Uterus (tissue), 4 donors: Measurements from ENCODE around the gene LAMC3. TPM values are rescaled to one million over a fixed set of nuclear protein-coding genes. Genes with fewer than 3 reads are reported as not detected.

Experiments used
- DNase-seq, 2 donors: peaks; one replicate each; pipeline ENCODE4 v3.0.0-alpha.2; 2019 to 2020
- H3K27ac ChIP-seq, 2 donors: fragments of 200-600 bp; sonication (generic); 1 replicate in 1 of 2; 2 replicates in 1 of 2; pipeline ENCODE4 v1.5.1; 2016 to 2018
- H3K27me3 ChIP-seq, 2 donors: fragments of 200-600 bp; sonication (generic); one replicate each; pipeline ENCODE4 v1.5.1; 2018 to 2019; ENCODE audit warnings: control low read depth in 1 of 2
- H3K36me3 ChIP-seq, 2 donors: fragments of 200-600 bp; sonication (generic); one replicate each; pipeline ENCODE4 v1.5.1; 2019; ENCODE audit warnings: control low read depth in 1 of 2
- H3K4me1 ChIP-seq, 2 donors: fragments of 200-600 bp; sonication (generic); one replicate each; pipeline ENCODE4 v1.5.1; 2018 to 2019; ENCODE audit warnings: control low read depth in 1 of 2
- H3K4me3 ChIP-seq, 2 donors: fragments of 200-600 bp; sonication (generic); 1 replicate in 1 of 2; 2 replicates in 1 of 2; pipeline ENCODE4 v1.5.1; 2018 to 2019; ENCODE audit warnings: mild to moderate bottlenecking in 1 of 2
- H3K9me3 ChIP-seq, 2 donors: fragments of 200-600 bp; sonication (generic); one replicate each; pipeline ENCODE4 v1.5.1; 2019; ENCODE audit warnings: control low read depth in 1 of 2
- POLR2A ChIP-seq, 2 donors: fragments of 450-650 bp; IDR thresholded peaks; one replicate each; pipeline ENCODE4 v1.6.1; 2016; ENCODE audit warnings: antibody characterized with exemption in 2 of 2, mild to moderate bottlenecking in 1 of 2, moderate library complexity in 1 of 2
- intact Hi-C: fragments of 100-400 bp; cut with DNase I; formaldehyde crosslinking; loops from one replicate; pipeline ENCODE4 v1.15.1; 2023; ENCODE audit warnings: low total_unique reads
- total RNA-seq, 4 donors: library from RNA; depleted of rRNA in 3 of 4; stranded (reverse); fragments of >200 nt in 3 of 4; gene quantifications; one replicate each; pipeline versions ENCODE4 v1.1.0 to v1.2.4, GENCODE V29; 2014 to 2023
- TF ChIP-seq, protein P1 (sequence below), 4 experiments: fragments of 200-600 bp in 2 of 4; fragments of 450-650 bp in 2 of 4; sonication (generic) in 2 of 4; IDR thresholded peaks; one replicate each; pipeline ENCODE4 v1.5.1; 2016 to 2019; ENCODE audit warnings: antibody characterized with exemption in 4 of 4, mild to moderate bottlenecking in 2 of 4, moderate library complexity in 1 of 4
- donor health status: DM: yes; HTN: yes; CAD: no.

Gene LAMC3
- total RNA-seq, 4 donors from 2014 or later: 2.6 to 58.5 (median 3.6) TPM

DNA sequence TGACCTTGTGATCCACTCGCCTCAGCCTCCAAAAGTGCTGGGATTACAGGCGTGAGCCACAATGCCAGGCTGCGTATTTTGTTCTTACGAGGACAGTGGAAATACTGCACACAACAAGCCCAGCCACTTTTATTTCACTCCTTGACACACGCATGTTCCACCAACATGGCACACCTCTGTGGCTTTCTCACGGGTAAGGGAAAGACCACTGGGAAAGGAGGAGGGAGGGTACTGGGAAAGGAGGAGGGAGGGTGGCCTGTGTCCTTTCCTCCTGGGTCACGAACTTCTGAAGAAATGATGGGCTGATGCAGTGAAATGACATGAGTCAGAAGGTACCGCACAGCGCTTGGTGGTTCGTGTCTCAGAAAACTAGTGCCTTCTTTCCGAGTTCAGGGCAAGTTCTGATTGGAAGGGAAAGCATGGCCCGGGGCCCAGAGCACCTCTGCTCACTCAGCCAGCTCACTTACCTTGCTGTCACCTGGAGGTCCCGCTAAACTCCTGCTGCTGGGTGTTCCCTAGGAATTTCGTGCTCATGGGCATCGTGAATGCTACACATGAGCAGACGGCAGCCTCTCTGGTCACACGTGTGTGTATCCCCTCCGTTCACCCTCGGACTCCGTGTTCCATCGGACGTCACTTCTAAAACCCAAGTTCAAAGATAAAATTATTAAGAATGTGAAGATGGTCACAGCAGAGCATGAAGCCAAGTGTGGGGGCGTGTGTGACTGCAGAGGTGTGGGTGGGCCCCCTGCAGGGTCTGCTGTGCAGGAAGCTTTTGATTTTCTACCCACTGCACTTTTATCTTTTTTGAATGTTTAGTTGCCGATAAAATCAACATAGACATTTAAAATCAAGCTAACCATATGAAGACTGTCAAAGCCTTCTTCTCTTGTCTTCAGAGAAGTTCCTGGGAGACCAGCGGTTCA, 42.9 kb downstream of the LAMC3 start:
- H3K27ac ChIP-seq: no peak overlapping the region

DNA sequence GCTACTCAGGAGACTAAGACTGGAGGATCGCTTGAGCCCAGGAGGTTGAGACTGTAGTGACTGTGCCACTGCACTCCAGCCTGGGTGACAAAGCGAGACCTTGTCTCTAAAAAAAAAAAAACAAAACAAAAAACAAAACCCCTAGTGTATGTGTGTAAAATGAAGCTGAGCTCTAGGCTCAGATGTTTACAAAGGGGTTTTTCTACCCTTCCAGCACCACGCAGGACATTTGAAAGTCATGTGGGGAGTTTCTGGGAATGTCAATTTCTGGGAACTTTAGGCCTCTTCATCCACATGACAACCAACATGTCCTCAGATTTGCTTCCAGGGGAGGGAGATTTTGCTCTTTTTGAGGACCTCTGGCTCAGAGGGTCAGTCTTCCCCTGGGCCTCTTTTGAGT, 44.9 kb downstream of the LAMC3 start:
- DNase-seq: no peak
- no peaks in the 10 kb centered on the region for H3K9me3 ChIP-seq
- no peaks in the 10 kb centered on the region for H3K27me3 ChIP-seq
- H3K4me3 ChIP-seq: no peak overlapping the region
- intact Hi-C loops: no loop called here
- no peaks in the 10 kb centered on the region for H3K36me3 ChIP-seq
- H3K27ac ChIP-seq: no peak overlapping the region
- no peak for TF ChIP-seq POLR2A (IDR thresholded peaks at IDR 0.05)
- TF ChIP-seq, protein P1, sequence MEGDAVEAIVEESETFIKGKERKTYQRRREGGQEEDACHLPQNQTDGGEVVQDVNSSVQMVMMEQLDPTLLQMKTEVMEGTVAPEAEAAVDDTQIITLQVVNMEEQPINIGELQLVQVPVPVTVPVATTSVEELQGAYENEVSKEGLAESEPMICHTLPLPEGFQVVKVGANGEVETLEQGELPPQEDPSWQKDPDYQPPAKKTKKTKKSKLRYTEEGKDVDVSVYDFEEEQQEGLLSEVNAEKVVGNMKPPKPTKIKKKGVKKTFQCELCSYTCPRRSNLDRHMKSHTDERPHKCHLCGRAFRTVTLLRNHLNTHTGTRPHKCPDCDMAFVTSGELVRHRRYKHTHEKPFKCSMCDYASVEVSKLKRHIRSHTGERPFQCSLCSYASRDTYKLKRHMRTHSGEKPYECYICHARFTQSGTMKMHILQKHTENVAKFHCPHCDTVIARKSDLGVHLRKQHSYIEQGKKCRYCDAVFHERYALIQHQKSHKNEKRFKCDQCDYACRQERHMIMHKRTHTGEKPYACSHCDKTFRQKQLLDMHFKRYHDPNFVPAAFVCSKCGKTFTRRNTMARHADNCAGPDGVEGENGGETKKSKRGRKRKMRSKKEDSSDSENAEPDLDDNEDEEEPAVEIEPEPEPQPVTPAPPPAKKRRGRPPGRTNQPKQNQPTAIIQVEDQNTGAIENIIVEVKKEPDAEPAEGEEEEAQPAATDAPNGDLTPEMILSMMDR (IDR thresholded peaks at IDR 0.05): no peak
- no peaks in the 10 kb centered on the region for H3K4me1 ChIP-seq

More for the DNA sequence above, 42.9 kb downstream of the LAMC3 start:
- Histone ChIP-seq H3K36me3 (no peaks in the 10 kb centered on the region), H3K9me3 (no peaks in the 10 kb centered on the region), H3K27me3 (no peaks in the 10 kb centered on the region), H3K4me3 (no peak overlapping the region), H3K4me1 (no peaks in the 10 kb centered on the region)
- TF ChIP-seq, protein P1 (IDR thresholded peaks at IDR 0.05): no peak
- no peak for TF ChIP-seq POLR2A (IDR thresholded peaks at IDR 0.05)
- DNase-seq: no peak
- intact Hi-C loops: no loop called here

DNA sequence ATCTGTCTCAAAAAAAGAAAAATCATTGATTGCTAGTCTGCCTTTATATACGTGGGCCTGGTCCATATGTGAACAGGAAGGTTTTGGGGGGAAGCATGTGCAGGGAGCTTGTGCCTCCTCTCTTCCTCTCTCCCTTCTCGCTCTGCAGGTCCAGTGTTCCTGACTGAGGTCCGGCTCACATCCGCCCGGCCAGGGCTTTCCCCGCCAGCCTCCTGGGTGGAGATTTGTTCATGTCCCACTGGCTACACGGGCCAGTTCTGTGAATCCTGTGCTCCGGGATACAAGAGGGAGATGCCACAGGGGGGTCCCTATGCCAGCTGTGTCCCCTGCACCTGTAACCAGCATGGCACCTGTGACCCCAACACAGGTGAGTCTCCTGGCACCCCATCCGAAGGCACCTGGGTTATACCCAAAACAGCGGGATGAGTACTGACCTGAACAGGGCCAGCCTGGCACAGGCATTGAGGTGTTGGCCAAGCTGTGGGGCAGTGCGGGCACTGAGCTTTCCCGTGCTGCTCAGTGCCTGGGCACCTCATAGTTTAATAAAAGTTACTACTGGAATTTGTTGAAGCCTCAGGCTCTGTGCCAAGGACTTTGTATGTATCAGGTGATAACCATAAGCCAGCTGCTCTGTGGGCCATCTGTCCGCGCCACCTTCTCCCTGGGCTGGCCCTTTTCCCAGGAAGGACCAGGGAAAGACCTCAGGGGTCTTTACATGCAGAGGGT, 48.0 kb downstream of the LAMC3 start:
- intact Hi-C loops: no loop called here
- no peak for TF ChIP-seq POLR2A (IDR thresholded peaks at IDR 0.05)
- TF ChIP-seq, protein P1 (IDR thresholded peaks at IDR 0.05): no peak
- no peak for DNase-seq

DNA sequence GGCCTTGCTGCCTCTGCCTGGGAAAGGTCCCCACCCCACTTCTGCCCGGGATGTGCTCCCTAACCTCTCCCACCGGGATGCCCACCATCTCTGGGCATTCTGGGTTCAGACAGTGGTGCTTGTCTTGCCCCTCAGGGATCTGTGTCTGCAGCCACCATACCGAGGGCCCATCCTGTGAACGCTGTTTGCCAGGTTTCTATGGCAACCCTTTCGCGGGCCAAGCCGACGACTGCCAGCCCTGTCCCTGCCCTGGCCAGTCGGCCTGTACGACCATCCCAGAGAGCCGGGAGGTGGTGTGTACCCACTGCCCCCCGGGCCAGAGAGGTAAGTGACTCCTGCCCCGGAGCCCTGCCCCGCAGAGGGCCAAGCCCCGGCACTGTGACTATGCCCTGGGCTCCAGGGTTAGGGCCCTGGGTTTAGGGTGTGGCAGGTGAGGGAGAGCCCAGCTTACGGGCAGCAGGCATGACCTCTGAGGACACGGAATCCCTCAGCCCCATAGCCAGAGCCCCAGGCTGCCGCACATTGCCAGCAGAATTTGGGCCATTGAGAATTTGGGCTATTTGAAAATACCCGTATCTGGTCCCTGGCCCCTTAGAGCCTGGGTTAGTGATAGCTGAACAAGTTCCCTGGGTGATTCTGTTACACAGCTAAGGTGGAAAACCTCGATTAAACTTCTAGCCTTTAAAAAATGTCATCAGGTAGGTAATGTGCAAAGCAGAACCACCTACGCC, 52.1 kb downstream of the LAMC3 start:
- Histone ChIP-seq H3K4me3 (no peak overlapping the region), H3K36me3 (no peaks in the 10 kb centered on the region), H3K27ac (no peak overlapping the region), H3K27me3 (no peaks in the 10 kb centered on the region), H3K9me3 (no peaks in the 10 kb centered on the region), H3K4me1 (no peaks in the 10 kb centered on the region)
- intact Hi-C loops: no loop called here
- no peak for TF ChIP-seq POLR2A (IDR thresholded peaks at IDR 0.05)
- TF ChIP-seq, protein P1 (IDR thresholded peaks at IDR 0.05): no peak
- no peak for DNase-seq

More for the DNA sequence above, 48.0 kb downstream of the LAMC3 start:
- no peaks in the 10 kb centered on the region for H3K4me1 ChIP-seq
- H3K36me3 ChIP-seq: no peaks in the 10 kb centered on the region
- no peak overlapping the region for H3K4me3 ChIP-seq
- no peak overlapping the region for H3K27ac ChIP-seq
- no peaks in the 10 kb centered on the region for H3K9me3 ChIP-seq
- no peaks in the 10 kb centered on the region for H3K27me3 ChIP-seq
